PC-3 (cell line): Measurements from ENCODE around the gene TENM4. TPM values are rescaled to one million over a fixed set of nuclear protein-coding genes. Genes with fewer than 3 reads are reported as not detected.

Experiments
- ATAC-seq: fragments of 200-7000 bp; cut with Tn5 transposase; 2 replicates; pipeline ENCODE4 v1.9.1; 2020; ENCODE audit warnings: mild to moderate bottlenecking, moderate library complexity
- BruUV-seq: library from RNA; stranded (reverse); fragments of 400-500 nt; replicated peaks from 2 replicates; lab custom pipeline; 2021; lab: Mats Ljungman, UMichigan
- CTCF ChIA-PET: fragments of 300-600 bp; sonication (Branson Sonifier 250); formaldehyde crosslinking; loops from one replicate; lab custom pipeline; 2022; ENCODE audit warnings: antibody characterized with exemption; lab: Charles Lee
- POLR2A ChIA-PET: fragments of 300-600 bp; sonication (Branson Sonifier 250); formaldehyde crosslinking; loops from one replicate; lab custom pipeline; 2022; ENCODE audit warnings: antibody characterized with exemption; ENCODE audit not compliant: unreplicated experiment; lab: Charles Lee
- DNase-seq: peaks from one replicate; pipeline ENCODE4 v3.0.0-alpha.2; 2015
- H2AFZ ChIP-seq: fragments of 300-600 bp; sonication (generic); 2 replicates; pipeline ENCODE4 v1.6.0; 2016; ENCODE audit warnings: antibody characterized with exemption, low read length
- H3F3A ChIP-seq: fragments of 300-600 bp; sonication (generic); one replicate; pipeline ENCODE4 v1.6.0; 2017; ENCODE audit warnings: antibody characterized with exemption, low read length, control low read depth, mild to moderate bottlenecking; ENCODE audit not compliant: unreplicated experiment
- H3K27ac ChIP-seq: fragments of 300-600 bp; sonication (generic); 2 replicates; pipeline ENCODE4 v1.5.1; 2016; ENCODE audit warnings: mild to moderate bottlenecking, low read length
- H3K27me3 ChIP-seq: fragments of 300-600 bp; sonication (generic); 2 replicates; pipeline ENCODE4 v1.6.1; 2016; ENCODE audit warnings: low read length, mixed read lengths
- H3K36me3 ChIP-seq: fragments of 300-600 bp; sonication (generic); 2 replicates; pipeline ENCODE4 v1.6.1; 2016; ENCODE audit warnings: low read depth, mixed run types, low read length, mixed read lengths
- H3K4me1 ChIP-seq: fragments of 300-600 bp; sonication (generic); 2 replicates; pipeline ENCODE4 v1.5.1; 2016; ENCODE audit warnings: low read length; ENCODE audit not compliant: insufficient read depth
- H3K4me2 ChIP-seq: fragments of 300-600 bp; sonication (generic); 2 replicates; pipeline ENCODE4 v1.6.0; 2016; ENCODE audit warnings: low read length
- H3K4me3 ChIP-seq: fragments of 300-600 bp; sonication (generic); 2 replicates; pipeline ENCODE4 v1.5.1; 2016; ENCODE audit warnings: mild to moderate bottlenecking, low read length, mixed read lengths
- H3K79me2 ChIP-seq: fragments of 300-600 bp; sonication (generic); 2 replicates; pipeline ENCODE4 v1.6.1; 2017; ENCODE audit warnings: low read length, mixed read lengths
- H3K9ac ChIP-seq: fragments of 300-600 bp; sonication (generic); 2 replicates; pipeline ENCODE4 v1.6.0; 2016; ENCODE audit warnings: mild to moderate bottlenecking, low read length
- H3K9me2 ChIP-seq: fragments of 300-600 bp; sonication (generic); replicated peaks from 2 replicates; pipeline ENCODE4 v1.6.1; 2016; ENCODE audit warnings: mixed run types, low read length, mixed read lengths
- H3K9me3 ChIP-seq: fragments of 300-600 bp; sonication (generic); 2 replicates; pipeline ENCODE4 v1.6.1; 2016; ENCODE audit warnings: low read length, mixed read lengths
- H4K20me1 ChIP-seq: fragments of 300-600 bp; sonication (generic); 2 replicates; pipeline ENCODE4 v1.6.1; 2016; ENCODE audit warnings: low read length, mixed read lengths
- EZH2 ChIP-seq: fragments of 300-600 bp; sonication (generic); IDR thresholded peaks from one replicate; pipeline ENCODE4 v1.6.1; 2017; ENCODE audit warnings: antibody characterized with exemption, mild to moderate bottlenecking, low read length; ENCODE audit not compliant: unreplicated experiment
- EZH2phosphoT487 ChIP-seq: fragments of 300-600 bp; sonication (generic); IDR thresholded peaks from 2 replicates; pipeline ENCODE4 v1.6.1; 2018; ENCODE audit warnings: mild to moderate bottlenecking, antibody characterized with exemption, low read length, borderline replicate concordance
- intact Hi-C: fragments of 100-400 bp; cut with micrococcal nuclease; formaldehyde crosslinking; loops from 2 replicates; pipeline ENCODE4 v1.9.0; 2023
- total RNA-seq: library from RNA; depleted of rRNA; stranded (reverse); fragments of >200 nt; gene quantifications from 2 replicates; pipeline ENCODE4 v1.2.3, GENCODE V29; 2014
- TF ChIP-seq, protein P1 (sequence below): fragments of 300-600 bp; sonication (generic); conservative IDR thresholded peaks from 2 replicates; pipeline ENCODE4 v1.5.1; 2017; ENCODE audit warnings: antibody characterized with exemption, low read depth, mild to moderate bottlenecking, low read length

Gene TENM4
- total RNA-seq, 1 experiment from 2014 or later = 19.7 TPM

DNA sequence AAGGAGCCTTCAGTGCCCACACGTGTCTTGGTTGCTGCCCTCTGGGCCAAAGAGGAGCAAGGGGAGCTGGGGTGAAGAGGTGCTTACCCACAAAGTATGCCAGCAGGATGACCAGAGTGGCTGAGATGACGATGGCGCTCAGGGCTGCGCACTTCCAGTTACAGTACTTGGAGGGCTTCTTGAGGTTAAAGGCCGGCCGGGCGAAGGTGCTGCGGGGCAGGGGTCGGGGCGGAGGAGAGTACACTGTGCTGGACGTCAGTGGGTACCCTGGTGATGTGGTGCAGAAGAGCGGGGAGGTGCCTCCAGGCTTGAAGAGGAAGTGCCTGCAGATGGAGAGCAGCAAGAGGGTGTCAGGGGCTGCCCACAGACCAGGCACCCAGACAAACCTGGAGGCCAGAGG is 551.1 kb downstream of the TENM4 start:
- no peaks in the 10 kb centered on the region for H3K9me3 ChIP-seq
- H3K4me3 ChIP-seq = no peak overlapping the region
- intact Hi-C loops = no loop called here
- no peak for ATAC-seq
- no peaks in the 10 kb centered on the region for H3K36me3 ChIP-seq
- no peak for TF ChIP-seq EZH2phosphoT487
- POLR2A ChIA-PET = no interaction called here
- H3K4me1 ChIP-seq = no peaks in the 10 kb centered on the region
- no peak overlapping the region for H3K27ac ChIP-seq
- no peak overlapping the region for H3K9ac ChIP-seq
- H3K79me2 ChIP-seq = no peaks in the 10 kb centered on the region
- no peaks in the 10 kb centered on the region for H3F3A ChIP-seq
- H3K9me2 ChIP-seq = no peaks in the 10 kb centered on the region
- no peak overlapping the region for H2AFZ ChIP-seq
- no peaks in the 10 kb centered on the region for H4K20me1 ChIP-seq
- no peak overlapping the region for H3K4me2 ChIP-seq
- no peak for DNase-seq
- H3K27me3 ChIP-seq = no peaks in the 10 kb centered on the region
- CTCF ChIA-PET = no interaction called here
- BruUV-seq = no TSS peak

DNA sequence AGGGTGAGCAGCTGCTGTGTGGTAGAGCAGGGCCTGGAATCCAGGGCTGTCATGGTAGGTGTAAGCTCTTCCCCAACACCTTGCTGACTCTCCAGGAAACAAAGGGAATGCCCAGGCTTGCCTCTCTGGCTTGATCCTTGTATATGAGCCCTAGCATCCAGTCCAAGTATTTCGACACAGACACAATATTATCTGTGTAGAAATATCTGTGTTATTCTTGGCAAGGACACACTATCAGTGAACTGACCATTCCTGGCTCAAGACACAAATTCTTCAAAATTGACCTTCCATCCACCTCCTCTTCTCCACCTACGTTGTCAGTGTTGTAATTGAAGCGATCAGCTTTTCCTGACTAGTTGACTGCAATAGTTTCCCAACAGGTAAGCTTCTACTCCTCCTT is 554.2 kb downstream of the TENM4 start:
- Histone ChIP-seq H3K4me3 (no peak overlapping the region), H3K4me1 (no peaks in the 10 kb centered on the region), H4K20me1 (no peaks in the 10 kb centered on the region), H3F3A (no peaks in the 10 kb centered on the region), H3K9me3 (no peaks in the 10 kb centered on the region), H3K9ac (no peak overlapping the region), H3K9me2 (no peaks in the 10 kb centered on the region), H3K4me2 (no peak overlapping the region), H3K36me3 (no peaks in the 10 kb centered on the region), H3K79me2 (no peaks in the 10 kb centered on the region), H3K27ac (no peak overlapping the region), H2AFZ (no peak overlapping the region), H3K27me3 (no peaks in the 10 kb centered on the region)
- POLR2A ChIA-PET = no interaction called here
- intact Hi-C loops = no loop called here
- ATAC-seq (no peak), DNase-seq (no peak)
- CTCF ChIA-PET = no interaction called here
- BruUV-seq = no TSS peak
- TF ChIP-seq EZH2phosphoT487 (no peak), EZH2 (no peak)
- TF ChIP-seq, protein P1, sequence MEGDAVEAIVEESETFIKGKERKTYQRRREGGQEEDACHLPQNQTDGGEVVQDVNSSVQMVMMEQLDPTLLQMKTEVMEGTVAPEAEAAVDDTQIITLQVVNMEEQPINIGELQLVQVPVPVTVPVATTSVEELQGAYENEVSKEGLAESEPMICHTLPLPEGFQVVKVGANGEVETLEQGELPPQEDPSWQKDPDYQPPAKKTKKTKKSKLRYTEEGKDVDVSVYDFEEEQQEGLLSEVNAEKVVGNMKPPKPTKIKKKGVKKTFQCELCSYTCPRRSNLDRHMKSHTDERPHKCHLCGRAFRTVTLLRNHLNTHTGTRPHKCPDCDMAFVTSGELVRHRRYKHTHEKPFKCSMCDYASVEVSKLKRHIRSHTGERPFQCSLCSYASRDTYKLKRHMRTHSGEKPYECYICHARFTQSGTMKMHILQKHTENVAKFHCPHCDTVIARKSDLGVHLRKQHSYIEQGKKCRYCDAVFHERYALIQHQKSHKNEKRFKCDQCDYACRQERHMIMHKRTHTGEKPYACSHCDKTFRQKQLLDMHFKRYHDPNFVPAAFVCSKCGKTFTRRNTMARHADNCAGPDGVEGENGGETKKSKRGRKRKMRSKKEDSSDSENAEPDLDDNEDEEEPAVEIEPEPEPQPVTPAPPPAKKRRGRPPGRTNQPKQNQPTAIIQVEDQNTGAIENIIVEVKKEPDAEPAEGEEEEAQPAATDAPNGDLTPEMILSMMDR = no peak

DNA sequence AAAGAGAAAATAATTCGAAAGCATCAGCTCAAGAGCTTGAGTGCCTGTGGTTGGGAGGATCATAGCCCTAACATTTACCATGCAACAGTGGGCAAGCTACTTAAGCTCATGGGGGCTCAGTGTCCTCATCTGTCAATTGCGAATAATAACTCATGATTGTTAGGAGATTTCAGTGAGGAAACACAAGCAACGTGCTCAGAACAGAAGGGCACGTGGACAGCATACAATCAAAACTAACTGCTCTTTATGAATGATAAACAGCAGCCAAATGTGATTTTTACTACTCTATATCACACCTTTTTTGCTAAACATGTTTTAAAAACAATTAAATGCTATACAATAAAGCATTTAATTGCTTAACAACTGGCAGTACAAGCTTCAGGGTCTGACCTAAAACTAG is 556.1 kb downstream of the TENM4 start:
- Histone ChIP-seq H3K9me3 (no peaks in the 10 kb centered on the region), H3K9me2 (no peaks in the 10 kb centered on the region), H4K20me1 (no peaks in the 10 kb centered on the region), H3K36me3 (no peaks in the 10 kb centered on the region), H3K4me3 (no peak overlapping the region), H2AFZ (no peak overlapping the region), H3K79me2 (no peaks in the 10 kb centered on the region), H3K27me3 (no peaks in the 10 kb centered on the region), H3K4me2 (no peak overlapping the region), H3K9ac (no peak overlapping the region), H3K27ac (no peak overlapping the region), H3K4me1 (no peaks in the 10 kb centered on the region), H3F3A (no peaks in the 10 kb centered on the region)
- intact Hi-C loops = no loop called here
- TF ChIP-seq EZH2phosphoT487 (no peak), EZH2 (no peak)
- TF ChIP-seq, protein P1 = no peak
- no TSS peak for BruUV-seq
- ChIA-PET CTCF (no interaction called here), POLR2A (no interaction called here)
- ATAC-seq (no peak), DNase-seq (no peak)
